Measurements from ENCODE around the gene SLC22A23.

SLC22A23 gene

GRCh38 chr6:3371222-3371949 is 85.5 kb downstream of the SLC22A23 start:
- DNase-seq (ENCODE audit: low spot score) (no peak), FAIRE-seq (no peak)

GRCh38 chr6:3370361-3371221 is 86.3 kb downstream of the SLC22A23 start:
- DNase-seq (ENCODE audit: low spot score) (no peak), FAIRE-seq (no peak)

GRCh38 chr6:3369985-3370360 is 86.9 kb downstream of the SLC22A23 start:
- DNase-seq (ENCODE audit: low spot score) (no peak), FAIRE-seq (no peak)

- DNase-seq (ENCODE audit: low spot score) (no peak), FAIRE-seq (no peak)
Measured at GRCh38 chr6:3368685-3369084, 88.2 kb downstream of the SLC22A23 start.

- DNase-seq (ENCODE audit: low spot score): no peak
- no peak for FAIRE-seq
Measured at GRCh38 chr6:3367630-3368029, 89.2 kb downstream of the SLC22A23 start.

- no peak for FAIRE-seq
Measured at GRCh38 chr6:3366596-3367413, 90.0 kb downstream of the SLC22A23 start.

GRCh38 chr6:3364391-3364790 is 92.5 kb downstream of the SLC22A23 start:
- no peak for FAIRE-seq
- DNase-seq (ENCODE audit: low spot score): no peak

More at GRCh38 chr6:3366596-3367413, 90.0 kb downstream of the SLC22A23 start:
- DNase-seq (ENCODE audit: low spot score): no peak

- DNase-seq (ENCODE audit: low spot score) (peak; percentile 47), FAIRE-seq (no peak)
Measured at GRCh38 chr6:3363296-3364025, 93.4 kb downstream of the SLC22A23 start.

- DNase-seq (ENCODE audit: low spot score) (no peak), FAIRE-seq (no peak)
Measured at GRCh38 chr6:3361312-3362037, 95.4 kb downstream of the SLC22A23 start.

GRCh38 chr6:3360727-3361045 is 96.2 kb downstream of the SLC22A23 start:
- FAIRE-seq (no peak), DNase-seq (ENCODE audit: low spot score) (no peak)

- FAIRE-seq: no peak
Measured at GRCh38 chr6:3359973-3360726, 96.7 kb downstream of the SLC22A23 start.

GRCh38 chr6:3359101-3359752 is 97.6 kb downstream of the SLC22A23 start:
- FAIRE-seq (no peak), DNase-seq (ENCODE audit: low spot score) (no peak)

More at GRCh38 chr6:3359973-3360726, 96.7 kb downstream of the SLC22A23 start:
- DNase-seq (ENCODE audit: low spot score): no peak

GRCh38 chr6:3358413-3359100 is 98.3 kb downstream of the SLC22A23 start:
- DNase-seq (ENCODE audit: low spot score) (no peak), FAIRE-seq (no peak)

GRCh38 chr6:3357678-3358077 is 99.2 kb downstream of the SLC22A23 start:
- FAIRE-seq (no peak), DNase-seq (ENCODE audit: low spot score) (no peak)

GRCh38 chr6:3356824-3357420 is 99.9 kb downstream of the SLC22A23 start:
- FAIRE-seq (no peak), DNase-seq (ENCODE audit: low spot score) (no peak)

- peak; percentile 79 for DNase-seq (ENCODE audit: low spot score)
- FAIRE-seq: no peak
Measured at GRCh38 chr6:3356056-3356823, 100.6 kb downstream of the SLC22A23 start.

GRCh38 chr6:3355358-3356055 is 101.3 kb downstream of the SLC22A23 start:
- FAIRE-seq: no peak
- peak; percentile 35 for DNase-seq (ENCODE audit: low spot score)
